ENCODE measurements around the gene LIMA1.
"Not testable (repeated sequence)": the region's sequence is repeated elsewhere in the genome, so short reads cannot be mapped to it uniquely, and the experiment has no call there.

LIMA1 gene

DNA sequence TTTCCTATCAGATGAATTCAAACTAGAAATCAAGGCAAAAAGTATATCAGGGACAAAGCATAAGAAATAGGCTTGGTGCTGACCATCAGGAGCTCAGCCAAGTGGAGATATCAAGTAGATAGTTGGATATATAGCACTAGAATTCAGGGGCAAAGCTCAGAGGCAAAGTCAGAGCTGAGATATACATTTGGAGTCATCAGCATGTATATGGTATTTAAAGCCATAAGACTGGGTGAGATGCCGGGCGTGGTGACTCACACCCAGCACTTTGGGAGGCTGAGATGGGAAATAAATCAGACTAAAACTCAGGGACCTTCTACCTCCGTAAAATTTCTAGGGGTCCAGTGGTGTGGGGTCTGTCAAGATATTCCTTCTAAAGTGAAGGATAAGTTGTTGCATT, 38.9 kb upstream of the LIMA1 start:
- Mint-ChIP-seq H3K4me3 (no peak overlapping the region), H3K36me3 (ENCODE audit: low read depth) (peaks cover 4% of the 10 kb centered on the region), H3K9me3 (no peaks in the 10 kb centered on the region)

GRCh38 chr12:50317203-50317602, 33.9 kb upstream of the LIMA1 start:
- Mint-ChIP-seq H3K36me3 (ENCODE audit: low read depth) (no peaks in the 10 kb centered on the region), H3K27me3 (ENCODE audit: low read depth) (peaks cover 6% of the 10 kb centered on the region), H3K27ac (peak overlapping the region in 1 of 3 experiments; percentile 49), H3K9me3 (no peaks in the 10 kb centered on the region), H3K4me3 (no peak overlapping the region), H3K4me1 (peaks cover 5% of the 10 kb centered on the region)
- no peak for TF ChIP-seq CTCF (IDR thresholded peaks at IDR 0.05; ENCODE audit: unreplicated experiment in 3 of 3)

More for the DNA sequence above, 38.9 kb upstream of the LIMA1 start:
- no peak overlapping the region for H3K27ac Mint-ChIP-seq
- H3K4me1 Mint-ChIP-seq: no peaks in the 10 kb centered on the region
- no peak for TF ChIP-seq CTCF (IDR thresholded peaks at IDR 0.05; ENCODE audit: unreplicated experiment in 3 of 3)
- H3K27me3 Mint-ChIP-seq (ENCODE audit: low read depth): peaks cover 8% of the 10 kb centered on the region

DNA sequence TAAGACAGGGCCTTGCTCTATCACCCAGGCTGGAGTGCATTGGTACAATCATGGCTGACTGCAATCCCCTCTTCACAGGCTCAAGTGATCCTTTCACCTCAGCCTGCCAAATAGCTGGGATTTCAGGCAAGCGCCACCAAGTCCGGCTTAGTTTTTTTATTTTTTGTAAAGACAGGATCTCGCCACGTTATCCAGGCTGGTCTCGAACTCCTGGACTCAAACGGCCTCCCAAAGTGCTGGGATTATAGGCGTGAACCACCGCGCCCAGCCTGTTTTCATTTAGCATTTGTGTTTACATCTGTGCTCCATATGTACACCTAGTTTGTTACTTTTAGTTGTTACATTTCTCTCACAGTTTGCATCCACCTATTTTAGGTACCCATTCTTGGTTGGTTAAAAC, 32.5 kb upstream of the LIMA1 start:
- H3K9me3 Mint-ChIP-seq: no peaks in the 10 kb centered on the region
- no peak overlapping the region for H3K4me3 Mint-ChIP-seq
- peaks cover 6% of the 10 kb centered on the region for H3K27me3 Mint-ChIP-seq (ENCODE audit: low read depth)
- H3K36me3 Mint-ChIP-seq (ENCODE audit: low read depth): no peaks in the 10 kb centered on the region
- no peak overlapping the region for H3K27ac Mint-ChIP-seq
- peaks cover 11% of the 10 kb centered on the region for H3K4me1 Mint-ChIP-seq
- no peak for TF ChIP-seq CTCF (IDR thresholded peaks at IDR 0.05; ENCODE audit: unreplicated experiment in 3 of 3)

DNA sequence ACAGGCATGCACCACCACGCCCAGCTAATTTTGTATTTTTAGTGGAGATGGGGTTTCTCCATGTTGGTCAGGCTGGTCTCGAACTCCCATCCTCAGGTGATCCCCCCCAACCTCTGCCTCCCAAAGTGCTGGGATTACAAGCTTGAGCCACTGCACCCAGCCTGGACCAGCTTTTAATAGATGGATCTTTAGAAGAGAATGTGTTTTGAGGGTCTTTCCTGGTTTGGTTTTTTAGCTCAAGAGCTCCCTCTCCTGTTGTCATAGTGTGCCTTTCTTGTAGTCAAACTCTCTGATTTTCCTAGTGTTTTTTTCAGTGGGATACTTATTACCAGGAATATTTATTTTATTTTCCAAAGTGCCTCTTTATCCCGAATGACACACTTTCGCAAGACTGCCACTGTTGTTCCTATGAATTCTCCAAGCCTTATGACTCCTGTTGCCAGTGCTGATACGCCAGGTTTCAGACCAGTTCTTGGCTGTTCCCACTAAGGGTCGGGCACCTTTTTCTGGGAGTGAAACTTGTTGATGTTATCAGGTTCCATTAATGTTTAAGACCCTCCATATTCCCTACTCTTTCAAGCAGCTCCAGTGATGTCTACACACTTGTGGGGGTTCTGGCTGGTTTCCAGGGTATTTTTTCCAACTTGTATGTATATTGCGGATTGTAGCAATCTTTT, 31.5 kb upstream of the LIMA1 start:
- Mint-ChIP-seq H3K4me3 (no peak overlapping the region), H3K36me3 (ENCODE audit: low read depth) (no peaks in the 10 kb centered on the region)
- peak; percentile 63 to 69 (median 67) for TF ChIP-seq CTCF (IDR thresholded peaks at IDR 0.05; ENCODE audit: unreplicated experiment in 3 of 3)

GRCh38 chr12:50313971-50314370, 30.7 kb upstream of the LIMA1 start:
- not testable (repeated sequence) for H3K27ac Mint-ChIP-seq; H3K4me3 Mint-ChIP-seq; H3K9me3 Mint-ChIP-seq; H3K27me3 Mint-ChIP-seq (ENCODE audit: low read depth); H3K36me3 Mint-ChIP-seq (ENCODE audit: low read depth)
- H3K4me1 Mint-ChIP-seq: peaks cover 20% of the 10 kb centered on the region

More for the DNA sequence above, 31.5 kb upstream of the LIMA1 start:
- peaks cover 20% of the 10 kb centered on the region for H3K4me1 Mint-ChIP-seq
- no peaks in the 10 kb centered on the region for H3K9me3 Mint-ChIP-seq
- H3K27ac Mint-ChIP-seq: peak overlapping the region in 2 of 3 experiments; percentile 18 to 59
- H3K27me3 Mint-ChIP-seq (ENCODE audit: low read depth): peaks cover 4% of the 10 kb centered on the region

GRCh38 chr12:50313256-50313931, 30.1 kb upstream of the LIMA1 start:
- Mint-ChIP-seq H3K4me1 (peaks cover 20% of the 10 kb centered on the region), H3K4me3 (no peak overlapping the region), H3K27ac (no peak overlapping the region), H3K36me3 (ENCODE audit: low read depth) (no peaks in the 10 kb centered on the region), H3K9me3 (no peaks in the 10 kb centered on the region), H3K27me3 (ENCODE audit: low read depth) (peaks cover 4% of the 10 kb centered on the region)
- TF ChIP-seq CTCF (IDR thresholded peaks at IDR 0.05; ENCODE audit: unreplicated experiment in 3 of 3): no peak

DNA sequence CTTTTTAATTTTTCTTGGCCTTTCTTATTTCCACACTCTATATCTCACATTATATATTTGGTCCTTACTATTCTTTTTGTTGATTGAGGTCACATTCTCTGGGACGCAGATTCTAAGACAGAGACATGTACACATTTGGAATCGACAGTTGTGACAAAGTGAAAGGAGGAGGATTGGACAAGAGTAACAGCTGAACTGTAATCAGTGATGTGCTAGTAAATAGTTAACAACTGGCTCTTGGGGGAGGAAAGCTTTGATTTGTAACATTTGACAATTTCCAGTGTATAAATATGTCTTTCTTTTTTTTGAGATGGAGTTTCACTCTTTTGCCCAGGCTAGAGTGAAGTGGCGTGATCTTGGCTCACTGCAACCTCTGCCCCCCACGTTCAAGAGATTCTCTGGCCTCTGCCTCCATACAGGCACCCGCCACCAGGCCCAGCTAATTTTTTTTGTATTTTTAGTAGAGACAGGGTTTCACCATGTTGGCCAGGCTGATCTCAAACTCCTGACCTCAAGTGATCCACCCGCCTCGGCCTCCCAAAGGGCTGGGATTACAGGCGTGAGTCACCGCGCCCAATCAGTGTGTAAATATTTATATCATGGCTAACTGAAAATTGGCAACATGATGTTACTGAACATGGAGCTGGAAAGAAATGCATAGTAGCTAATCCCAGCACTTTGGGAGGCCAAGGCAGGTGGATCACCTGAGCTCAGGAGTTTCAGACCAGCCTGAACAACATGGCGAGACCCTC, 28.7 kb upstream of the LIMA1 start:
- Mint-ChIP-seq H3K27ac (peak overlapping the region in 2 of 3 experiments; percentile 8 to 23), H3K4me1 (peaks cover 20% of the 10 kb centered on the region)
- H3K27me3 Mint-ChIP-seq (ENCODE audit: low read depth); H3K9me3 Mint-ChIP-seq; H3K4me3 Mint-ChIP-seq; H3K36me3 Mint-ChIP-seq (ENCODE audit: low read depth): not testable (repeated sequence)
